Stimulated activated CD8-positive, alpha-beta memory T cell treated with anti-CD3 and anti-CD28 coated beads, Interleukin-15, amount 100 ng/mL, for 48 hours (primary cell): ENCODE data around the gene TBX19.

ENCODE experiments used
- DNase-seq, 2 donors: peaks; one replicate each; pipeline ENCODE4 v3.0.0-alpha.2; 2020; ENCODE audit warnings: low read depth in 2 of 2

TBX19 gene

DNA sequence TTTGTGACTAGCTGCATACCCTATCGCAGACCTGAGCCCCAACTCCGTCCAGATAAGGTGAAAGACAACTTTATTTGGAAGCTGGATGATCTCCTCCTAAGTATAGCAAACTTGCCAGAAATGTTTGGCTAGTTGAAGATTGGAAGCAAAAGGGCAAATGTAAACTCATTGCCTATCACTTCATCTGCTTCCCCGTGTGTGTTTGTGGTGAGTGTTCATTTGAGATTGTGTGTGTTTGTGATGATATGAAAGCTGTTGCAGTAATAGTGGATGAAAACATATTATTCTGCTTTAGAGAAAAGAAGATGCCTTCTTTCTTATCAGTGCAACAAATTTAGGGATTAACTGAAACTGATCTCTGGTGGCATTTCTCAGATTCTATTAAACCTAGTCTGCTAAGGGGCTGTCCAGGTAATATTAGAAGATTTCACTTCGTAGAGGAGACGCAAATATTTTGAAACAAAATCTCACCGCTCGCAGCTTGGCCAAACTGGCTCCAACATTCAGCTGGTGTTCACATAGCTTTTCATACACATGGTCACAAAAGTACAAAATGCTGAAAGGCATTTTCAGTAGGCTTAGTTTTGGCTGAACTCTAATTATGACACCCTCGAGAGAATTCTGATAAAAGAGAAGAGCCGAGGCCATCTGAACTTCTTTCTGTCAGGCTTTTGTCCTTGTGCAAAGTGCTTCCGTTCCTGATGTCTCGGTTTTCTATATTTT, 1.1 kb downstream of the TBX19 start:
- no peak for DNase-seq

DNA sequence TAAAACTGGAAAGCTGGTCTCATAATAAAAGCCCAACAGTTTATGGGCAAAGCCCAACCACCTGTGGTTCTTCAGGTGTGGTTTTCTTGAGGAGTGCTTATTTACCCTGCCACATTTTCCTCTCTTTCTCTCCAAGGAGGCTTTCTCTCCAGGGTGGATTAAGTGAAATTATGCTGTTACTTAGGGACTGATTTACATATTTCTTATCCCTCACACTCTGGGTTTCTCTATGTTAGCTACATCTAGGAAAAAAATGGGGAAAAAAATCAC, 4.8 kb downstream of the TBX19 start:
- DNase-seq, result no peak

DNA sequence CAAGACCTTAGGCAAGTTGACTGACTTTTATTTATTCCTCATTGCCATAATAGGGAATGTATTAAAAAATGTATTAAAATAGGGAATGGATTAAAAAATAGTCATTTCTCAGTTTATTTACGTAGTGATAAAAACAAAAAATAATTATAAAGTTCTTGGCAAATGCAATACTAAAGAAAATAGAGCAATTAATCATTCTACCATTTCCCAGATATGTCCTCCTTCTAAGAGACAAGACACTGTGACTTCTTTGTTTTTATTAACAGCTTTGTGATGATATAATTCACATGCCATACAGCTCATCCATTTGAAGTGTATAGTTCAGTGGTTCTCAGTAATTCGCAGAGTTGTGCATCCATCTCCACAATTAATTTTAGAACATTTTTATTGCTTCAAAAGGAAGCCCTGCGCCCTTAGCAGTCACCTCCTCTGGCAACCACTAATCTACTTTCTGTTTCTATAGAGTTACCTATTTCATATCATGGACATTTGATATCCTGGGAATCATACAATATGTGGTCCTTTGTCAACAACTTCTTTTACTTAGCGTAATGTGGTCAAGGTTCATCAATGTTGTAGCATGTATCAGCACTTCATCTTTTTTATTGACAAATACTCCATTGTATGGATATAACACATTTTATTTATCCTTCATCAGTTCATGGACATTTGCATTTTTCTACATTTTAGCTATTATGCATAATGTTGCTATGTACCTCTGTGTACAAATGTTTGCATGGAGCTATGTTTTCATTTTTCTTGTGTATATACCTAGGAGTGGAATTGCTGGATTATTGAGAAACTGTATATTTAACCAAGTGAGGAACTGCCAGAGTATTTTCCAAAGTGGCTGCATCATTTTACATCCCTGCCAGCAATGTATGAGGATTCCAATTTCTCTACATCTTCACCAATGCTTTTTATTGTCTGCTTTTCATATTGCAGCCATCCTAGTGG, 5.6 kb downstream of the TBX19 start:
- no peak for DNase-seq

DNA sequence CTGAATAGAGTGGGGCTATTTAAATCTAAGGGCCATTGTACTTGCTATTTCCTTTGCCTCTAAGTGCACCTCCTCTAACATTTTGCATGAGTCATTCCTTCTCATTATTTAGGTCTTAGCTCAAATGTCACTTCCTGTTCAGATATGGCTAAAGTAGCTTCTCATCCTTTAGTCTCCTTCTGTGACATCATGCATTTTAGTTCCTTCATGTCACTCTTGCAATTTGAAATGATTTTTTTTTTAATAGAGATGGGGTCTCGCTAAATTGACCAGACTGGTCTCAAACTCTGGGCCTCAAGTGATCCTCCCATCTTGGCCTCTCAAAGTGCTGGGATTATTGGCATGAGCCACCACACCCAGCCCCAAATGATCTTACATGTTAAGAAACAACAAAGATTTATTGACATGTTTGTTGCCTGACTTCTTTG, 6.6 kb downstream of the TBX19 start:
- no peak for DNase-seq

DNA sequence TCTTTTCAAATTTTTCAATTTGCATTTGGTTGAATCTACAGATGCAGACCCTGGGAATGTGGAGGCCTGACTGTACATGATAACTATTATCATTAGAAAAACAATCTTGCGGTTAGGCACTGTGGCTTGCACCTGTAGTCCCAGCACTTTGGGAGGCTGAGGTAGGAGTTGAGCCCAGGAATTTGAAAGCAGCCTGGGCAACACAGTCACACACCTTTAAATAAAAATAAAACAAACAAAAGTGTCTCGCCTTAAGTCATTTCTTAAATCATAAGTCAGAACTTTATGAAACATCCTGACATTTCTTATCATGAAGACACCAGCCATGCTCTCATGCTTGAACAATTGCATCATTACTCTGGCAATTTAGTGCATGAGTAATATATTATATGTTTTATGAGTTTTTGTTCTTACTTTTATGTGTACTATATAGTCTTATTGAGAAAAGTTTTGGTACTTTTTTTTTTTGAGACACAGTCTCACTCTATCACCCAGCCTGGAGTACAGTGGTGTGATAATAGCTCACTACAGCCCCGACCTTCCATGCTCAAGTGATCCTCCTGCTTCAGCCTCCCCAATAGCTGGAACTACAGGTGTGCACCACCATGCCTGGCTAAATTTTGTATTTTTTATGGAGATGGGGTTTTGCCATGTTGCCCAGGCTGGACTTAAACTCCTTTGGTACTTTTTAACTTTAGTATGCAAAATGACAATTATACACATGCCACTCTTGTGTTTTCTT, 7.8 kb downstream of the TBX19 start:
- DNase-seq, result no peak

DNA sequence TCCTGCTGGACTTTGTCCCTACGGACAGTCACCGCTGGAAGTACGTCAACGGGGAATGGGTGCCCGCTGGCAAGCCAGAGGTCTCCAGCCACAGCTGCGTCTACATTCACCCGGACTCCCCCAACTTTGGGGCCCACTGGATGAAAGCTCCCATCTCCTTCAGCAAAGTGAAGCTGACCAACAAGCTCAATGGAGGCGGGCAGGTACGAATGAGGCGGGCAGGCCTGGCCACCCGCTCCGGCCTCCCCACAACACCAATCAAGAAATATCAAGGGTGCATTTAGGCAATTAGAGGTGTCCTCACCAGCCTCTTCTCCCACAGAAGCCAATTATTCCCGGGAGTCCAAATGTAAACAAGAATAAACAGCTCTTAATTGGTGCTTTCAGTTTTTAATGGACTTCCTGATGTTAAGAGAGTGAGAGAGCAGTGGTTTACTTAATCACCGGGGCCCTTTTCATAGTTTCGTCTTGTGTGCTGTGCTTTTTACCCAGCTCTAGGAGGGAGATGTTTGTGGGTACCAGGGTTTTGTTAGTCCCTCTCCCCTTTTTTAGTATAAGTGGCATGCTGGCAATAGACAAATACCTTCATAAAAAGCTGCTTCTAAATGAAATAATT, 10.7 kb downstream of the TBX19 start:
- DNase-seq, result no peak

DNA sequence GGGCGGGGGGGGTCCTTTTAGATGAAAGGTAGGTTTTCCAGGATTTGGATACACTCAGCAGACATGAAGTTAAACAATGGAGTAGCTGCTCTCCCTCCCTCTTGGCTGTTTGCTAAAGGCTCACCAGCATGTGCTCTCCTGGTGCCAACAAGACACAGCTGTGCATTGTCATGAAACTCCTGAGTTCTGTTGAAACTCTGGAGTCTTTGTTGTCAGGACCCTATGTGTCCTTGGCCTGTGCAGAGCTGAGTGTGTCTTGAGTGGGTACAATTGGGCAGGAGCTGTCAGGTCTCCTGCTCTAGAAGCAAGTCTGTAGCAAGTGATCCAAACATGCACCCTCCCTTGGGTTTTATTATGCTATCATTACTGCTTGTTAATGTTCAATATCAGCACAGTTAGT, 12.7 kb downstream of the TBX19 start:
- DNase-seq, result no peak

DNA sequence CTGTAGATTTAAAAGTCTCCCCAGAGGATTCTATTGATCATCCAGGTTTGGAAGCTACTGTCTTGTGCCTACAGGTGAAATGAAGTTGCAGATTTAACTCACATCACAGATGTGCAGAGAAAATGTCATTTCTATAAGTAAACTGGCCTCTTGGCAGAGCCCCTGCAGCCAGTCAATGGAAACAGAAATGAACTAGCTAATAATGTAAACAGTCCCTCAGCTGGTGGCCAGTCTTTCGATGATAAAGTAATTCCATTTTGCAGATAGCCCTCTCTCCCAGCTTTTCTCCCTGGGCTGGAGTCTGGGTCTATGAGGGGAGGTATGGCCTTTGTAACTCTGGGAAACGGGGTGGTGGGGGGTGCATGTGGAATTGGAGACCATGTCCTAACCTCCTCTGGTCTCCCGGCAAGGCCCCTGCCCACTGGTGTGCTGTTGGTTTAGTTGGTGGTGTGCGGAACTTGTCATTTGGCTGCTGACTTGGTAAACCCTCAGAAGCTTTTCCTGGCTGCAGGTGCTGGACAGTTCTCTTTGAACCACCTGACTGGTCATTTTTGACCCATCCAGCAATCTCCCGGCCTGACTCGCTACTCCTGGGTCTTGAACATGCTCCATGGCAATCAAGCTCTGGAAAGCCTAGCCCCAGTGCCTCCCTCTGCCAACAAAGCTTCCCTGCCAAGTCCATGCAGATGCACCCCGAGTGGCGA, 14.9 kb downstream of the TBX19 start:
- DNase-seq, result no peak

DNA sequence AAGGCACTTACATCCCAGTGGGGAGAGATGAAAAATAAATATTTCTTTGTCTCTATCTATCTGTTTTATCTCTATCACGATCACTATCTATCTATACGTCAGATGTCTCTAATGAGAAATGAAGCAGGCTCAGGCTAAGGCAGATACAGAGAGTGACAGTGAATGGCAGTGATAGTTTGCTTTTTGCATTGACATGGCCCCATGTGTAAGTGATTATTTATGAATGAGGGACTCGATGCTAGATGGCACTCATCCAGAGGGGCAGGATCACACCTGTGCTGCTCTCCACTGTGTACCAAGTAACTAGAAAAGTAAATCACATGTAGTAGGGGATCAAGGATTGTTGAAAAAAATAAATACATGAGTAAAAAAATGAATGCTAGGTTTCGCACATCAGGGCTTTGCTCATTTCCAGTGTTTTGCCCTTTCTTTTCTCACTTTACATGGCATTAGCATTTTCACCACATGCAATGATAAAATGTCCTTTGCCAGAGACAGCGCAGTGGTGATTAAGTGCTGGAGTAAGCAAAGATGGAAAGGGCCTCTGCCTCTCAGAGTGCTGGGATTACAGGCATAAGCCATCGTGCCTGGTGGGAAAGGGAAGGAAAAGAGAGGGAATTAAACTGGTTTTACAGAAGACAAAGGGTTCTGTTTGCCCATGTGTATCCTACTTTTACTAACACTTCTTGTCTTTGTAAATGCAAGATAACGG, 16.5 kb downstream of the TBX19 start:
- DNase-seq, result no peak

DNA sequence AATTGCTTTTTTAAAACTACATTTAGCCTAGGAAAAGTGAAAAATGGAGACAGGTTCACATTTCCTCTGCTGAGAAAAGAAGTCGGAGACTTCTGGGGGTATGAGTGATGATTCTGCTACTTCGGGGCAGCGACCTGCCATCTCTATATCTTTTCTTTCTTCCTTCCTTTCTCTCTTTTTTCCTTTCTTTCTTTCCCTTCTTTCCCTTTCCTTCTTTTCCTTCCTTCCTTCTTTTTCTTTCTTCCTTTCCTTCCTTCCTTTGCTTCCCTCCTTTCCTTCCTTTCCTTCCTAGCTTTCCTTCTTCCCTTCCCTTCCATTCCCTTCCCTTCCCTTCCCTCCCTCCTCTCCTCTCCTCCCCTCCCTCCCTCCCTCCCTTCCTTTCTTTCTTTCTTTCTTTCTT, 17.8 kb downstream of the TBX19 start:
- no peak for DNase-seq

DNA sequence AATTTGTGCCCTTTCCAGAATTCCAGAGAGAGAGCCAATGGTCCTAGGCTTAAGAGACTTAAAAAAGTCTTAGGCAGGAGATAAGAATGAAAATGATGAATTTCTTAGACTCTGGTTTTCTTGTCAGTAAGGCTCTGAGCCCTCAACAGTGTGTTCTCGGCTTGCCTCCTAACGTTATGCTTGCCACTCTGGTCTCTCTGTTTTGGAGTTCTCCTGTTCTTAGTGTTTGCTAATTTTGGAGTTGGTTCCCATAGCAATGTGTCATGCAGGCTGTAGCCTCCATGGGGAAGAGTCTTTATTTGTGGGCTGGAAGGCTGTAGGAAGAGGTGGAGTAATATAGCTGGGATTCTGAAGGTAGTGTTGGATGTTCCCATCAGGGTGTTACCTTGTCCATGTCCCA, 19.9 kb downstream of the TBX19 start:
- no peak for DNase-seq

DNA sequence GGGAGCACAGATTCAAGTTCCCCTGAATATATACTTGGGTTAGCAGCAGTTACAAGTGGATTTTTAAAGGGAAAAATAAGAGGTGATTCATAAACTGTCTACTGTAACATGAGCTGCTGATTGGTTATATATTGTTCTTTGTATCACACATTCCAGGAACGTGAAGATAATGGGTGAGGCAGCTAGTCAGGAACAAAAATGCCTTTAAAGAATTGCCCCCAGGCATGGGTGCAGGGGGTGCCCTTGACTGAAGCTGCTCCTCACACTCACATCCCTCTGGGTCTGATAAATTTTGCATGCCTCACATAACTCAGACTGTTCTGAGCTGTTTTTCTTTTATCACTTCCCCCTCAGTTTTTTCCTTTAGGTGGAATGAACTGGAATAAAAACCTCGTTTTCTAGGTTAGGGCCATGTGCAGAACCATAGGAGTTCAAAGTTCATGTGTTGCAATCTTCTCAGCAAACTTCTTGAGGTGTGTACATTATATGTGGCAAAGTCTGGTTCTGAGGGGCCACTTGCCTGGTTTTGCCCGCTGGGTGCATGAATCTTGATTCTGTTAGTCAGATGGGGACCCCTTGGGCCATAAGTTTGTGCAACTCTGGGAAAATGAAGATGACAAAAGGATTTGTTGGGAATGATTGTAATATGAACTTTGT, 21.1 kb downstream of the TBX19 start:
- no peak for DNase-seq

DNA sequence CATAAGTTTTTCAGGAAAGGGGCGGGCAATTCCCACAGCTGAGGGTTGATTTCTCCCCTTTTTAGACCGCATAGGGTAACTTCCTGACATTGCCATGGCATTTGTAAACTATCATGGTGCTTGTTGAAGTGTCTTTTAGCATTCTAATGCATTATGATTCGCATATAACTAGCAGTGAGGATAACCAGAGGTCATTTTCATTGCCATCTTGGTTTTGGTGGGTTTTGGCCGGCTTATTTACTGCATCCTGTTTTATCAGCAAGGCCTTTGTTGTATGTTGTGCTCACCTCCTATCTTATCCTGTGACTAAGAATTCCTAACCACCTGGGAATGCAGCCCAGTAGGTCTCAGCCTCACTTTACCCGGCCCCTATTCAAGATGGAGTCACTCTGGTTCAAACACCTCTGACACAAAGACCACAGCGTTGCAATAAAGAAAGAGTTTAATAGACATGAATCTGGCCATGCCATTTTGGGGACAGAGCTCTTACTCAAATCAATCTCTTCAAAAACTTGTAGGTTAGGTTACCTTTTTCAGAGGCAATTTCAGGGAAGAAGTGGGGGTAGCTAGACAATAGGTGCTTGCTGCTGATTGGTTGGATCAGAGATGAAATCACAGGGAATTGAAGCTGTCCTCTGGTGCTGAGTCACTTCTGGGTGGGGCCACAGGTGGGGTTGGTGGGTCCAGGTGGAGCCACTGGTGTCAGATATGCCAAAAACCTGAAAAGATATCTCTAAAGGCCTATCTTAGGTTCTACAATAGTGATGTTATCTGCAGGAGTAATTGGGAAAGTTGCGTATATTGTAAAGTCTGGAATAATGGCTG, 23.3 kb downstream of the TBX19 start:
- DNase-seq, result no peak

DNA sequence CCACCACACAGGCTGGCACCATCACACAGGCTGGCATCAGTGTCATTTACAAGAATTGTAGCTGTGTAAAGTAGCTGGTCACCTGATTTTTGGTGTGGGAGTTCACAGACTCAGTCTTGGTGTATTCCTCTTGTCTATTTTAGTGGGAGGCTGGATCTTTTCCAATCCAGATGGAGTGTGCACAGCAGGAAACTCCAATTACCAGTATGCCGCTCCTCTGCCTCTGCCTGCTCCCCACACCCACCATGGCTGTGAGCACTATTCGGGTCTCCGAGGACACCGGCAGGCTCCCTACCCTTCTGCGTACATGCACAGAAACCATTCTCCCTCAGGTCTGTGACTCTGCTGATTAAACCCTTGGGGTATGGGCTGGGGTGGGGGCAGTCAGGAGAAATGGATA, 24.2 kb downstream of the TBX19 start:
- DNase-seq, result no peak

DNA sequence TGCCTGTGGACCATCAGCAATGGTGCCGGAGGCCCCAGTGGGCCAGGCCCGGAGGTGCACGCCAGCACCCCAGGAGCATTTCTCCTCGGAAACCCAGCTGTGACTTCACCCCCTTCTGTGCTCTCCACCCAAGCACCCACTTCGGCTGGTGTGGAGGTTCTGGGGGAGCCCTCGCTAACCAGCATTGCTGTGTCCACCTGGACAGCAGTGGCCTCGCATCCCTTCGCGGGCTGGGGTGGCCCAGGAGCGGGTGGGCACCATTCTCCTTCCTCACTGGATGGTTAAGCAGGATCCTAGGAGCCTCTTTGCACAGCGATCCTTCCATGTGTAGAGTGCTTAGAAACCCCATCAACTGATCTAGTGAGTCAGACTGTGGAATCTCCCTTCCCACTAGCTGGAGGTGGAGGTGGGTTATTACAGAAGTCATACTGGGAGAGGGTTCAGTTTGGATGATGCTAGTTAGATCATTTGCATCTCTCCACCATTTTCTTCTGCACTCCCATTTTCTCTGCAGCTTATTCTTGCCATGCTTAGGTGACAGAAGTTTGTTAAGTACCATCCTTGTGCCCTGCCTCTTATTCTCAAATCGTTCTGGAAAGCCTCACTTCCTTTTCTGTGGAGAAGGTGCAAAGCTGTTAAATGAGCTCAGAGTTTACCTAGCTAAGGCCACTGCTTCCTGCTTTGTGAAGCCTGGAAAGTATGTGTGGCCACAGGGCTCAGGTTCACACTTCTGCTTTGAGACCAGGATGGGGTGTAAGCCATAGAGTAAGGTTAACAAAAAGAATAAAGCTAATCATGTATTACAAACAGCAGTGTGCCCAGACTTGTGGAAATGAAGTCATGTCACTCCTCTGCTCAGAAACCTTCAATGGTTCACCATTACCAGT, 32.3 kb downstream of the TBX19 start:
- DNase-seq, result no peak

DNA sequence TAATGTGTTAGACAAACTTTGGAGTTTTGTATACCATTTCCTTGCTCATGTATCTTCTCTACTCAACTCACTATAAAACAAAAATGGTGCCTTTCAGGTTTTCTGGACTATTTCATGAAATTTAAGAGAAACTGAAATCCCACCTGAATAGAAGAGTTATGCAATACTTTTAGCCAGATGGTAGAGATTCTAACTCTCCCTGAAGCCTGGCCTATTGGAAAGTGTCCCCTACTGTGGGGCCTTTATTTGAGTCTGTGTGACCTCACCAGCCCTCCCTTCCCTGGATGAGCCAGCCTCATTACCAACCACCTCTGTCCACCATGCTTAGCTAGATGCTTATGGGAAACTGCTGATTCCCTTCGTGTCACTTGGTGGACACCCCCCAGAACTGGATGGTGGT, 35.5 kb downstream of the TBX19 start:
- DNase-seq, result no peak

DNA sequence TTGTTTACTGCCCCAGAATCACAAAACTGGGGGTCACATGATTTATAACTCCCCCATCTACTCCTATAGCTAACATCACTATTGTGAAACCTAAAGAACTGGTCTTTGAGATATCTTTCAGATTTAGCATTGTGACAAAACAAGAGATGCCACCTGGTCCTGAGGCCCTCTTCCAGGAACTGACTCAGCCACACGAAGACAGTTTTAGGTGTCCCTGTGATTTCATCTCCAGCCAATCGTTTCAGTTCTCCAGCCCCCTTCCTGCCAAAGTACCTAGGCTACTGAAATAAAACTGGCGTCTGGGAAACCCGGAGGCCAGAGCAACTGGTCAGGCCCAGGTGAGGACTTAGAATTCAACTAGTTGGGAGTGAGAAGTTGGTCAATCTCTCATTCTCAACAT, 36.6 kb downstream of the TBX19 start:
- DNase-seq, result no peak

DNA sequence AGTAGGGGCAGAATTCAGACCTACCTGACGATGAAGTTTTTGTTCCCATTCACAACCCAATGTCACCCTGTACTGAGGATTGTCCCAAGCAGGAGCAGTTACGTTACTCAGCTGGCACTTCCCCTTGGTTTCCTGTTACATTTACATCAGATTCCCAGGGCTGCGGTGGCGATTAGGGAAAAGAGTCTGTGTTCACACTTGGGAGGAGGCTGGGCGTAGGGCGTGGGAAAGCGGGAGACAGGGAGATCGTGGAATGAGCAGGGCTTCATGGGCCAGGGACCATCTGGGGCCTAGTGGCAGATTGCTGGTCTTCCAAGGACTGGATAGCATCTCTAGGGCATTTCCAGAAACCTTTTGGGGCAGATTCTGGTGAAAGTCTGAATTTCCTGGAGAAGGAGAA, 39.0 kb downstream of the TBX19 start:
- DNase-seq, result no peak

DNA sequence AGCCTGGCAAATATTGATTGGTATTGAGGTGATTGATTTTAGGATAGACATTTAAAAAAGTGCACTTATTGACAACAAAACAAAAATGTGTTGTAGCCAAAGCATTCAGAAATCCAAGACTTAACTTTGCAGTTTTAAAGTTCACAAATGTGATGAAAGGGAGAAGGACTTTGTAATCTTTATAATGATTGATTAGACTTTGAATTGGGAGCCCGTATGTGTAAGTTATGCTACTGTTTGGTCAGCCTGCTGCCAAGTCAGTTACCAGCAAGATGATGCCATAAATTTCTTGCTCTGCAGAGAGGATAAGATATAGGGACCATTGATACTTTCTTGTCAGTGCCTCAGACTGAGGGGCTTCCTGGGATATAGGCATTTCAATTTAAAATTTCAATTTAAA, 39.5 kb downstream of the TBX19 start:
- no peak for DNase-seq
